Erythroblast (primary cell): ENCODE measurements around the gene OR6C74.

Source experiments
- DNase-seq, 2 experiments: peaks; one replicate each; lab custom pipeline; 2025; lab: John Stamatoyannopoulos, UW
- GATA1 ChIP-seq: IDR thresholded peaks from 2 replicates; pipeline ENCODE4 v1.6.1; 2011; ENCODE audit warnings: low read depth, mild to moderate bottlenecking, control low read depth, low read length, moderate library complexity
- POLR2A ChIP-seq: IDR thresholded peaks from 2 replicates; pipeline ENCODE4 v1.6.1; 2011; ENCODE audit warnings: mild to moderate bottlenecking, low read length

The OR6C74 gene

GRCh38 chr12:55244309-55244708 lies at the start of gene OR6C74:
Gene OR6C74 (plus strand): TSS chr12:55244609. CDS start chr12:55247288, 2,679 bp downstream.
- no peak for DNase-seq

GRCh38 chr12:55220725-55221124 lies 23.7 kb upstream of the OR6C74 start, which contains the start of gene OR10A7:
Gene OR10A7 (plus strand): TSS chr12:55221025. CDS start chr12:55221025, 0 bp downstream.
- TF ChIP-seq GATA1 (no peak), POLR2A (no peak)
- DNase-seq, result no peak

More at GRCh38 chr12:55244309-55244708, at the start of gene OR6C74:
- TF ChIP-seq GATA1 (no peak), POLR2A (no peak)

- DNase-seq, result no peak
- TF ChIP-seq POLR2A, result no peak
- TF ChIP-seq GATA1, result no peak
Observed at GRCh38 chr12:55226523-55226922, 17.9 kb upstream of the OR6C74 start.

- no peak for TF ChIP-seq GATA1
- TF ChIP-seq POLR2A, result no peak
Observed at GRCh38 chr12:55227643-55228042, 16.8 kb upstream of the OR6C74 start.

GRCh38 chr12:55246159-55246558 lies 1.8 kb downstream of the OR6C74 start:
- no peak for TF ChIP-seq POLR2A
- TF ChIP-seq GATA1, result no peak
- DNase-seq, result no peak

More at GRCh38 chr12:55227643-55228042, 16.8 kb upstream of the OR6C74 start:
- no peak for DNase-seq

GRCh38 chr12:55250944-55251343 lies 6.5 kb downstream of the OR6C74 start:
- DNase-seq, result no peak
- no peak for TF ChIP-seq POLR2A
- no peak for TF ChIP-seq GATA1

GRCh38 chr12:55253281-55253680 lies 8.9 kb downstream of the OR6C74 start:
- DNase-seq, result no peak
- TF ChIP-seq GATA1 (no peak), POLR2A (no peak)

GRCh38 chr12:55256831-55257230 lies 12.4 kb downstream of the OR6C74 start:
- TF ChIP-seq GATA1 (no peak), POLR2A (no peak)
- no peak for DNase-seq

- no peak for DNase-seq
- no peak for TF ChIP-seq POLR2A
- no peak for TF ChIP-seq GATA1
Observed at GRCh38 chr12:55258303-55258702, 13.9 kb downstream of the OR6C74 start.

GRCh38 chr12:55280991-55281390 lies 36.6 kb downstream of the OR6C74 start:
- no peak for DNase-seq
- TF ChIP-seq GATA1 (no peak), POLR2A (no peak)

- DNase-seq, result no peak
- TF ChIP-seq POLR2A, result no peak
- TF ChIP-seq GATA1, result no peak
Observed at GRCh38 chr12:55289999-55290398, 45.6 kb downstream of the OR6C74 start.
